Globus pallidus (tissue), 1 donor: ENCODE measurements around the gene CAMTA1.
"Not testable (repeated sequence)": the region's sequence is repeated elsewhere in the genome, so short reads cannot be mapped to it uniquely, and the experiment has no call there.

Source experiments
- DNase-seq: peaks from one replicate; pipeline ENCODE4 v3.0.0-alpha.2; 2015; ENCODE audit warnings: low spot score

The CAMTA1 gene

DNA sequence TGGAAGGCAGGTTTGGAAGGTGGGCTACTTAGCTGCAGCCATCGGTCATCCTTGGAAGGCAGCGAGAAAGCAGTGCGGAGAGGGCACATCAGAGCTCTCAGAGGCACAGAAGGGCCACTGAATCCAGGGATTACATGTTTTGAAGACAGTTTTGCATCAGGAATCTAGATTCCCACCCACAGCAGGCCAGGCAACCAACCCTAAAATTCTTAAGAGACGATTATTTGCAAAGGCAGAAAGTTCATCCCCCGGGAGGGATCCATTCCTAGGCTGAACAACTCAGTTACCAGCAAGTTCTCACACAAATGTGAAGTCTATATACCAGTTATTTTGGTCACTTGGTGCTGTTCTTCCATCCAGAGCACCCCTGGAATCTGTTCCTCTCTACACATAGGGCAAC, 528.6 kb downstream of the CAMTA1 start:
- no peak for DNase-seq

DNA sequence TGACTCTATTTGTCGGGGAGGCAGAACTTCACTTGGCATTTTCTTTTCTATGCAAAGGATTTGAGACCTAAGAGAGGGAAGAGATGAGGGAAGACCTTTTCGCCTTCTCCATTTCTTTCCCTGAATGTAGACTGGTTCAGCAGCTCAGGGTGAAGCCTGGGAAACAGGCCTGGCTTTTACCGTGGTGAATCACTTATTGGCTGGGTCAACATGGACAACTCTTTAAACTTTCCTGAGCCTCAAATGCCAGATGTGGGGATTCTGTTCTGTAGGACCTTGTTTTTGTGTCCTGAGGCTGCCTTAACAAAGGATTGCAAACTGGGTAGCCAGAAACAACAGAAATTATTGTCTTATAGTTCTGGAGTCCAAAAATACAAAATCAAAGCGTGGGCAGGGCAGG, 530.1 kb downstream of the CAMTA1 start:
- no peak for DNase-seq

DNA sequence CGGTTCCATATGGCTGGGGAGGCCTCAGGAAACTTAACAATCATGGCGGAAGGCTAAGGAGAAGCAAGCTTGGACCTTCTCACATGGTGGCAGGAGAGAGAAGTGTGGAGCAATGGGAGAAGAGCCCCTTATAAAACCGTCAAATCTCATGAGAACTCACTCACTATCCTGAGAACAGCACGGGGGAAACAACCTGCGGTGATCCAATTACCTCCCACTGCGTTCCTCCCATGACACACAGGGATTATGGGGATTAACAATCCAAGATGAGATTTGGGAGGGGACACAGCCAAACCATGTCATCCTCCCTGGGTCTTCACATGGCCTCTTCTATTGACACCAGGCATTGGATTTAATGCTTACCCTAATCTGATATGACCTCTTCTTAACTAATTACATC, 530.7 kb downstream of the CAMTA1 start:
- no peak for DNase-seq

DNA sequence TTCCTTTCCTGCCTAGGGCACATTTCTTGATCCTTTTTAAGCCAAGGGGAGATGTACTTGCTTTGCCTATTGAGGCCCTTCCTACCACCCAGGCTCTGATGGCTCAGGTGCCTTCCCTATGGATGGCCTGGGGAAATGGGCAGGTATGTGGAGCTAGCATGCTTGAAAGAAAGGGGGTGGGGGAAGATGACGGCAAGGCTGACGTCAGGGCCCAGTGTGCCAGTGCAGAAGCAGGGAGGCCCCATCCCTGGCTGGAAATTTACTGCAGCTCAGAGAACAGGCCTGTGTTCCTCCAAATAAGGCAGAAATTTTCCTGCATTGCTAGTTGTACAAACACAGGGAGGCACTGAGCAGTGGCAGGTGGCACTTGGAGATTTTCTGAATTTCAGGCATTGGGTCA, 532.6 kb downstream of the CAMTA1 start:
- no peak for DNase-seq

DNA sequence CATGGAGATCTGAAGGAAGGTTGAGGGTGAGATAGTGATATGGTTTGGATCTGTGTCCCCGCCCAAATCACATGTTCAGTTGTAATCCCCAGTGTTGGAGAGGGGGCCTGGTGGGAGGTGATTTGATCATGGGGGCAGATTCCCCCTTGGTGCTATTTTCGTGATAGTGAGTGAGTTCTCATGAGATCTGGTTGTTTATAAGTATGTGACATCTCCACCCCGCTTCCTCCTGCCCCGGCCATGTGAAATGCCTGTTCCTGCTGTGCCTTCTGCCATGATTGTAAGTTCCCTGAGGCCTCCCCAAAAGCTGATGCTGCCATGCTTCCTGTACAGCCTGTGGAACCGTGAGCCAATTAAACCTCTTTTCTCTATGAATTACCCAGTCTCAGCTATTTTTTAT, 533.9 kb downstream of the CAMTA1 start:
- DNase-seq = no peak

DNA sequence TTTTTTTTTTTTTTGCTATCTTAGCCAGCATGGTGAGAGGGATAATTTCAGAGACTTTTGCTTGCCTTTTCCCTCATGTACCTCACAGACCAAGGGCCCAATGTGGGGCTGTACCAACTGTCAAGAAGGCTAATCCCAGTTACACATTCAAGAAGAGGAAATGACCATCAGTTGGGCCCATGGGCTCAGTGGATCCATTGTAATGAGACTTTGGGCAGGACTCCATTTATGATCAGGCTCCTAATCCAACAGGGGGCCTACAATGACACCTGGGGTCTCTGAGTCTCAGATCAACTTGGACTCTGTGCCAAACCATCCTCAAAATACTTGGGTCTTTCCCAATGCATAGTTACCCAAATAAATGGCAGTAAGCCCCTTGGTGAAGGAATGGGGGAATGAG, 535.4 kb downstream of the CAMTA1 start:
- DNase-seq = no peak

DNA sequence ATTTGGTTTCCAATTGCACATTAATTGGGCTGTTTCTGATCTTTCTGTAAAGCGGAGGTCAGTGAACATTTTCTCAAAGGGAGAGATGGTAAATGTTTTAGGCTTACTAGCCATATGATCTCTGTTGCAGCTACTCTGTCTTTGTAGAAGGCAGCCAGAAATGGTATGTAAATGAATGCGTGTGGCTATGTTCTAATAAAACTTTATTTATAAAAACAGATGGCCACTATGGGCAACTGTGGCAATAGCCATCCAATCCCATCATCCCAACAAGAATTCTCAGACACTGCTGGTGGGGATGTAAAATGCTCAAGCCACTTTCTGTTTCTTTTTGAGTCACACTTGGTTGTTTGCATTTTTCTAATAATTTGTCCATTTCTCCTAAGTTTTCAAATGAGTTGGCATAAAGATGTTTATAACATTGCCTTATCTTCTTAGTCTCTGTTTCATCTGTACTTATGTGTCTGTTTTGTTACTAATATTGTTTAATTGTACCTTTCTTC, 537.1 kb downstream of the CAMTA1 start:
- DNase-seq = no peak

DNA sequence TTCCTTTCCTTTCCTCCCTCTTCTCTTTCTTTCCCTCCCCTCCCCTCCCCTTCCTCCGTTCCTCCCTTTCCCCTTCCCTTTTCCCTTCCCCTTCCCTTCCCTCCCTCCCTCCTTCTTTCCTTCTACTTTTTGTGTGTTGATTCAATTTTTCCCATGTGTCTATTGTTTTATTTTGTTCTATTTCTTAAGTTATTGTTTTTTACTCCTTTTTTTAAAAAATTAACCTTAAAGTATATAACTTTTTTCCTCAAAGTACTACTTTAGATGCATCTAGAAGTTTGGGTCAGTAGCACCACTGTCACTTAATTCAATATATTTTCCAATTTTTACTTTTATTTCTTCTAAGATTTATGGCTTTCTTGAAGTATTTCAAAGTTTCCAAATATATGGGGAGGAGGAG, 537.7 kb downstream of the CAMTA1 start:
- no peak for DNase-seq

DNA sequence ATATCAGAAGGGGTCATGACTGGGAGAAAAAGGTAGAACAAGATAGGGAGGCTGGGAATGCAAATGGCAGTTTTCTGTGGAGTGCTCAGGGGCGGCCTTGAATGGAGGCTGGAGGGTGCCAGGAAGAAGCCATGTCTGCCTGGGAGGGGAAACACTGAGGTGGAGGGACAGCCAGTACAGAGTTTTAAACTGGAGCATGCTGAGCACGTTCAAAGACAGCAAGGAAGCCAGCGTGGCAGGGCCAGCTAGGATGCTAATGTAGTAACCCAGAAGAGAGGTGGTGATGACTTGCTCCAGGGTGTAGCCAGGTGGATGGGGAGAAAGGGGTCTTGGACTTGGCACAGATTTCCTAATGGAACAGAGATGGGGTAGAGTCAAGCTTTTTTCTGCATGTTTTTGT, 540.0 kb downstream of the CAMTA1 start:
- no peak for DNase-seq

DNA sequence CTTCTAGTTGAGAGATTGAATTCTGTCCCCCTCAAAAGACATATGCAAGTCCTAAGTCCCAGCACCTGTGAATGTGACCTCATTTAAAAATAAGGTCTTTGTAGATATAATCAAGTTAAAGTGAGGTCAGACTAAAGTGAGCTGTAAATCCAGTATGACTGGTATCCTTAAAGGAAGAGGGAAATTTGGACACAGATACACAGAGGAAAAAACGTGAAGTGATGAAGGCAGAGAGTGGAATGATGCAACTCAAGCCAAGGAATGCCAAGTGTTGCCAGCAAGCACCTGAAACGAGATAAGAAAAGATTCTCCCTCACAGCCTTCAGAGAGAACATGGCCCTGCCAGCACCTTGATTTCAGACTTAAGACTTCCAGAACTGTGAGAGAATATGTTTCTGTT, 541.1 kb downstream of the CAMTA1 start:
- no peak for DNase-seq

DNA sequence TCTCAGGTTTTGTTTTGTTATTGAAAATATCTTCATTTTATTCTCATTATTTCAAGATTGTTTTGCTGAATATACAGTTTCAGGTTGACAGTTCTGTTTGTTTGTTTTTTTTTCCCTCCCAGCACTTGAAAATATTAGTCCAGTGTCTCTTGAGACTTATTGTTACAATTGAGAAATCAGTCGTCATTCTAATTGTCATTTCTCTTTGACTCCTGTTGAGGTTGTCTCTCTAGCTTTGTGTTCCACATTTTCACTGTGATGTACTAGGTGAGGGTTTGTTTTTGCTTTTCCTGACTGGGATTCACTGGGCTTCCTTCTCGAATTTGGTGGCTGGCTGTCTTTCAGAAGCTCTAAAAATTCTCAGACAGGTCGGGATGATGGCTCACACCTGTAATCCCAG, 542.6 kb downstream of the CAMTA1 start:
- no peak for DNase-seq

DNA sequence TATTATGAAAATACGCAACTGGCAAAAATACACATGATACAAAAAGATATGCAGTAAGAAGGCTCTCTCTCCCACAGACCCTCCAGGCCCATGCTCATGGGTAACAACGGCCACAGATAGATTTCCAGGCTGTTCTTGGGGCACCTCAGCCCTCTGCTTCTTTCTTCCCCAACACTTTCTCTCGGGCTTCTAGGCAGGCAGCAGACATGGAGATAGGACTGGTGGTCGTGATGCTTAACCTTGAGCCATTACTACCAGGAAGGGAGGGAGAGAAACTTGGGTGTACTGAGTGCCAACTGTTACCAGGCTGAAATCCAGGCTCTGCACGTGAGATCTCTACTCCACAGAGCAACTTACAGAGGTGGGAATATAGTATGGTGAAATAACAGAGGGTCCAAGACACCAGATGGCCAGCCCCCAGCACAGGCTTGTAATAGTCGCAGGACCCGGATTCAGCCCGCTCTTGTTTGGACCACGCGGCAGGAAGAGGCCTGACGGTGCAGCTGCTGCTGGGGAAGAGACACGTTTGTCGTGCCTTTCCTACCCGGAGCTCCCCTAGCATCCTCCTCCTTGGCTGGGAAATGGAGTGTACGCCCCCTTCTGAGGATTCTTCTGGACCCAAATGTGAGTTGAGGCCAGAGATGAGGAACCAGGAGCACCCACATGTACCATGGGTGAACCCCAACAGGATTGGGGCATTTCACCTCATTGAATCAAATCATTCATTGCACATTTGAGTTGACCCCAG, 544.8 kb downstream of the CAMTA1 start:
- DNase-seq = no peak

DNA sequence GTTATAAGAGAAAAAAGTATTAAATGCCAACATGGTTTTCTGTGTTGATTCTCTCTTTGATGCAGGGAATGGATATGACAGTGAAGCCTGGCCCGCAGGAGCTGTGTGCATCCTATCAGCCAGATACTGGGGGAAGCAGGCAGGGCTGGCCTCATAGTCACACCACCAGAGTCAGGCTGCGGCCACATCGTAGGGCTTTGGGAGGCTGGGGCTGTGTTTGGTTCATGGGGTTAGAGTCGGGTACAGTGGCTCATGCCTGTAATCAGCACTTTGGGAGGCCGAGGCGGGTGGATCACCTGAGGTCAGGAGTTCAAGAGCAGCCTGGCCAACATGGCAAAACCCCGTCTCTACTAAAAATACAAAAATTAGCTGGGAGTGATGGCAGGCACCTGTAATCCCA, 545.5 kb downstream of the CAMTA1 start:
- DNase-seq = not testable (repeated sequence)

DNA sequence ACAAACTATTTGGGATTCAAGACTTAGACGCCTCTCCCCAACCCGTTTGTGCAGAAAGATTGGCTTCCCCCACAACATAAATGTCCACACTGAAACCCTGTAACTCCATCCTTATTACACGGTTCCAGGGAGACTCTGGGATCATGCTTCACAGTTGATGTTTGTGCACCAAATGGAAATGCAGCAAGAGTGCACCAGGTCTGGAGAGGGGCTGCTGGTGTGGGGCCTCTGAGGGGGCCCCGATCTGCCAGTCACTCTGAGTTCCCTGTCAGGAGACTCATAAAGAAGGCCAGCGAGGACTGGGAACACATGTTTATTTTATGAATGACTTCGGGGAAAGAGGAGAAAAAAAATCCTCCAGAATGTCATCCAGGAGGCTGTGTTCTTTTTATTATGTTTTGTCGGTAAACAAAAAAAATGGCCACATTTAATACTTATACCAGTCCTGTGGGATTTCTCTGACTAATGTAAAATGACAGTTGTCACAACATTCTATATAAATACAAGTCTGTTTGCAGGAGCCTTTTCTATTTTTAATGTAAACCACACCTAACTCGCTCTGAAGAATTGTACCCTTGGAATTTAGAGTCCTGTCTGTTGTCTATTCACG, 546.8 kb downstream of the CAMTA1 start:
- no peak for DNase-seq

DNA sequence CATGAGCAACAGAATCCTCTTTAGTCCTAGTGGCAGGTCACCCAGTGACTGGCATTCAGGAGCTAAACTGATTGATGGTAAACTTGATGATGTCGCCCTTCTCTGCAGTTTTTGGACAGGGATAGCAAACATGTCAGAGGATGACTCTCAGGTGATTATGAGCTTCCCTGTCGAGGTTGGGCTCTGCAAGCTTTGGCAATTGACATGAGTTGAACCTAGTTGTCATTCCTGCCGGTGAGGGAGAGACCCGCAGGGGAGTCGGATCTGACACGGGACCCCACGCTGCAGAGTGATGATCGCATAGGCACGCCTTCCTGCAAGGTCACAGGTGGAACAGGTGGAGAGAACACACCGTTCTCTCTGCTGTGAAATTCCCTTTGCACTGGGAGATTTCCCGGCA, 547.8 kb downstream of the CAMTA1 start:
- no peak for DNase-seq

DNA sequence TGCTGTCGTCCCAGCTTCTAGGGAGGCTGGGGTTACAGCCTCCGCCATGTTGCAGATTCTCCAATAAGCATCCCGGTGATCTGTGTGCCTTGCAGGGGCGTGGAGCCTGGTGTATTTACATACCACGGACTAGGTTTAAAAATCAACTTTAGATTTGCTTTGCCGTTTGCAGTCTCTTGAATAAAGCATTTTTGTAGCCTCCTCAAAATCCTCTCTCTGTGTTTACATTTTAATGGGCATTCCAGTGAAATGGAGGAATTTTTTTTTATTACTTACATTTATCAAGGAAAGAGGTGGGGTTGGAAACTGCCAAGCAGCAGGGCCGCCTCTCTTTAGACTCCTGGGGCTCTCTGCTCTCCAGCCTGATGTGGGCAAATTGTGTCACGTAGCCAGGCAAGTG, 548.4 kb downstream of the CAMTA1 start:
- no peak for DNase-seq

DNA sequence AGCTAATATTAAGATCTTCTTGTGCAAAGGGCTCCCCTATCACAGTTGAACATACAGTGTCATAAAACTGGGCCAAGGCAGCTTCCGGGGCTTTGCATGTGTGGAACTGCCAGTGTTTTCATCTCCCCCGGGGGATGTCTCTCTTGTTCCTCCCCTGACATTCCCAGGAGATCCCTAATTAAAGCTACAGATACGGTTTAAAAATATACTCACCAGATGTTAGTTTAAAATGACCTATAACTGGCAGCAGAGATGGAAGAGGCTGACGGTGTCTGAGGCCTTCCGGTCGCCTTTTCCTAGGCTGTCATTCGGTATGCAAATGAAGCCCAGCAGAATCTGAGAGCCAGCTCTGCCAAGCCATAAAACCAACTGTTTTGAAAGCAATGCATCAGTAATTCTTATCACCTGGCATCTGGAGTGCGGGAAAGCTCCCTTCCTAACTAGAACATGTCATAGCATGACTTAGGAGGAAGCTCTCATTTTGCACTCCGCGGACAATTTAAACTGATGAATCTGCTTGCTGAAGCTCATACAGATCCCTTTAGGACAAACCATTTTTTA, 549.3 kb downstream of the CAMTA1 start:
- no peak for DNase-seq

DNA sequence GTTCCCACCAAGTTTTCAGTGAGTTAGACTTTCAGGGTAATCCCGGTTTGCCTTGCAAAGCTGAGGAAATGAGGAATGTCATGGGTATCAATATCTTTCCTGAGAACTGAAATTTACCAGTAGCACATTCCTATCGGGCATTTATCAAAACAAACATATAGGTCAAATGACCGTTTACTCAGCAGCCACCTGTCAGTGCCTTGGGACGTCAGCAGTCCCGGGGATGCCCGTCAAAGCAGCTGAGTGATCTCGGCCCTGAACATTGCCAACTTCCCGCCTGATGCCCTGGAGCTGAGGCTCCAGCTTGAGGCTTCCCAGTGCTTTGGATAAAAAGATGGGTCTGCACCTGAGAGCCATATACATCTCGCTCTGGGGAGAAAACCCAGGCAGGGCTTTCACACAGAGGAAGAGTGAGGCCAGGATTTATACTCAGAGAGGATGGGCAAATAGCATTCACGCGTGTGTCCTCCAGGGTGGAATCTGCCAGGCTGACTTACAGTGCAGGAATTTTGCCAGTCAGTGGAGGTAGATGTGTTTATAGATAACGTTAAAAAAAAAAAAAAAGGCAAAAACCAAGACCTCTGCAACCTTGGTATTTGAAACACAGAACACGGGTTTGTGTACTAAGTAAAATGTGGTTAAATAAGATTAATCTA, 550.1 kb downstream of the CAMTA1 start:
- DNase-seq = no peak

DNA sequence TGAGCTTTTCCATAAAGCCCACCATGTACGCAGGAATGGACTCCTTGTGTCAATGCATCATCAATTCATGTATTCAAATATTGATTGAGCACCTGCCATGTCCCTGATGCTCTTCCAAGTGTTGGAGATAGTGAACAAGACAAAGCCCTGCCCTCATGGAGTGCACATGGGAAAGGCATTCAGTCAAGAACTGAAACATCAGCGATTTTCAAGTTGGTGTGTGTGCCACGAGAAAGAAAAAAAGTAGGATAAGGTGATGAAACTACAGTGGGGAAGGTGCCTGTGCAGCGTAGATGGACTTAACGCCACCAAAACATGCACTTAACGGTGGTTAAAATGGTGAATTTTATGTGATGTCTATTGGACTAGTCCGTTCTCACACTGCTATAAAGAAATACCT, 553.2 kb downstream of the CAMTA1 start:
- no peak for DNase-seq

DNA sequence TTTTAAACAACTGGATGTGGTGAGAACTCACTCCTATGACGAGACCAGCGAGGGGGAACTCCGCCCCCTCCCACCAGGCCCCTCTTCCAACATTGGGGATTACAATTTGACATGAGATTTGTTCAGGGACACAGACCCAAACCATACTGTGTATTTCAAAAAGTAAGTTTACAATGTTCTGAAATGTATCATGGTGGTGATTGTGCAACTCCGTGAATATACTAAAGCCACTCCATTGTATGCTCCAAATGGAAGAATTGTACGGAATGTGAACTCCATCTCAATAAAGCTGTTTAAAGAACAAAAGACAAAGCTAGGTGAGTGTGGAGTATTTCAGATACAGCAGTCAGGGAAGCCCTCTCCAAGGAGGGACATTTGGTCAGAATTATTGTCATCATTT, 553.8 kb downstream of the CAMTA1 start:
- DNase-seq = no peak

DNA sequence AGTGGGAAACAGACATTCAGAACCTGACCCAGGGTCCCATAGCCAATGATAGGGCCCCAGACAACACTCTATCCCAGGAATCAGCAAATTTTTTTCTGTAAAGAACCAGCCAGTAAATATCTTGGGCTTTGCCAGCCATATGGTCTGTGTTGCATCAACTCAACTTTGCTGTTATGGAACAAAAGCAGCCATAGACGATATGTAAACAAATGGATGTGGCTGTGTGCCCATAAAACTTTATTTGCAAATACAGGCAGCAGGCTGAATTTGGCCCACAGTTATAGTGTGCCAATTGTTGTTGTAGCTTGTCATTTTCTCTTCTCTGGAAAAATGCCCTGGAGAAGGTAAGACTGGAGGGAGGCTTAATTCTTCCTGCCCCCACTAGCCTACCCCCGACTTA, 554.7 kb downstream of the CAMTA1 start:
- no peak for DNase-seq

DNA sequence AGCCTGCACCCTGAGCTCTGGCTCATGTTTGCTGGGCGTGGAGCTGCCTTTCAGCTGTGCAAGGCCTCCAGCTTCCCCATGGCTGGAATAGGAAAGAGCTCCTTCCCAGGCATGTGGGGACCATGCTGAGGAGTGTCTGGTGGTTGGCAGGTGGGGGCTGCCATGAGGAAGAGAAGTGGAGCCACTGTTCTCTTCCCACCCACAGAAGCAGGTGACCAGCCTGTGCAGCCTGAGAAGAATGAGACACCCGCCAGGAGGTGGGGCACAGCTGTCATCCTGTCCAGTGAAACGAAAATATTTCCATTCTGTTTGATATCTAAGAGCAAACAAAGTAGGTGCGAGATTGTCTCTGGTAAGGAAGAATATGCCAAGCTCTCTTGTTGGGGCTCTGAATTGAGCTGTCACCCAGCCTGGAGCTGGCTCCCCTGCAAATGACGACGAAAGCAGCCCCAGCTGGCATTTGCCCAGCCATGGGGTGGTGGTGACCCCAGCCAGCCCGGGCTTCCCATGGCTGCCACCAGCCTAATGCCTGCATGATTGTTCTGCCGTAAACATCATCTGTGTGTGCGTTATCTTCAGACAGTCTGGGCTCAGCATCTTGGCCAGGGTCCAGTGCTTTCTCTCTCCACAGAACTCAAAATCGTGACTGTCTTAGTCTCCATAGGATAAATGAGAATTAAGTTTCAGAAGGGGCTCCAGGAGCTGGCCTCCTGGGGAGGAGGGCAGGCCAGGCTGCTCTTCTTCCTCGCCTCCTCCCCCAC, 556.1 kb downstream of the CAMTA1 start:
- no peak for DNase-seq
